ENCODE data around the gene DYNLRB1.

DNA sequence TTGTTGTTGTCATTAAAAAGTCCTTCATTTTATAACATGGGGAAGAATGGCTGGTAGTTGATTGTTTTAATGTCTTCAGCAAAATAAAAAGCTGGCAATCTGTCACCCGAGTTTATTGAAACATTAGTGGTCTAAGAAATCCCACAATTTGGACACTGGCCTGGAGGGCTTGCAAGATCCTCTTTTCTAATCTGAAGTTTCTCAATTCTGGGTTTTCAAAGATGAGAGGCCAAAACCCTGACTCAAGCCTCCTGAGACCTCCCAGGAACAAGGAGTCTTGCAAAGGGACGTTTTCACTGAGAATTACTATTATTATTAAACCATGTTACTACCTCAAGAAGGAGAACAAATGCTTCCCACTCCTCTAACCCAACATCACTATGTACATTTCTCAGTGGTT is 61.8 kb downstream of the DYNLRB1 start:
- TF ChIP-seq POLR2A (IDR thresholded peaks at IDR 0.05) = no peak
- TF ChIP-seq, protein P1, sequence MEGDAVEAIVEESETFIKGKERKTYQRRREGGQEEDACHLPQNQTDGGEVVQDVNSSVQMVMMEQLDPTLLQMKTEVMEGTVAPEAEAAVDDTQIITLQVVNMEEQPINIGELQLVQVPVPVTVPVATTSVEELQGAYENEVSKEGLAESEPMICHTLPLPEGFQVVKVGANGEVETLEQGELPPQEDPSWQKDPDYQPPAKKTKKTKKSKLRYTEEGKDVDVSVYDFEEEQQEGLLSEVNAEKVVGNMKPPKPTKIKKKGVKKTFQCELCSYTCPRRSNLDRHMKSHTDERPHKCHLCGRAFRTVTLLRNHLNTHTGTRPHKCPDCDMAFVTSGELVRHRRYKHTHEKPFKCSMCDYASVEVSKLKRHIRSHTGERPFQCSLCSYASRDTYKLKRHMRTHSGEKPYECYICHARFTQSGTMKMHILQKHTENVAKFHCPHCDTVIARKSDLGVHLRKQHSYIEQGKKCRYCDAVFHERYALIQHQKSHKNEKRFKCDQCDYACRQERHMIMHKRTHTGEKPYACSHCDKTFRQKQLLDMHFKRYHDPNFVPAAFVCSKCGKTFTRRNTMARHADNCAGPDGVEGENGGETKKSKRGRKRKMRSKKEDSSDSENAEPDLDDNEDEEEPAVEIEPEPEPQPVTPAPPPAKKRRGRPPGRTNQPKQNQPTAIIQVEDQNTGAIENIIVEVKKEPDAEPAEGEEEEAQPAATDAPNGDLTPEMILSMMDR (IDR thresholded peaks at IDR 0.05) = no peak

All from ovary (tissue), 3 donors.